HEK293T (cell line): Measurements from ENCODE around the gene SH3GLB2.

Source experiments
- ARNT ChIP-seq: fragments of 450-650 bp; IDR thresholded peaks from 2 replicates; pipeline ENCODE4 v1.6.1; 2017; ENCODE audit warnings: mild to moderate bottlenecking
- BHLHE40 ChIP-seq: fragments of 450-650 bp; IDR thresholded peaks from 2 replicates; pipeline ENCODE4 v1.6.1; 2016; ENCODE audit warnings: mild to moderate bottlenecking, moderate library complexity, borderline replicate concordance
- CTBP1 ChIP-seq: fragments of 450-650 bp; IDR thresholded peaks from 2 replicates; pipeline ENCODE4 v1.6.1; 2016; ENCODE audit warnings: borderline replicate concordance
- FOXA1 ChIP-seq: fragments of 450-650 bp; IDR thresholded peaks from 2 replicates; pipeline ENCODE4 v1.6.1; 2016; ENCODE audit warnings: mild to moderate bottlenecking
- FOXK2 ChIP-seq: fragments of 450-650 bp; IDR thresholded peaks from 2 replicates; pipeline ENCODE4 v1.6.1; 2016; ENCODE audit warnings: mild to moderate bottlenecking
- FOXM1 ChIP-seq: fragments of 450-650 bp; IDR thresholded peaks from 2 replicates; pipeline ENCODE4 v1.6.1; 2017; ENCODE audit warnings: mild to moderate bottlenecking, borderline replicate concordance
- SP1 ChIP-seq: fragments of 450-650 bp; IDR thresholded peaks from 2 replicates; pipeline ENCODE4 v1.6.1; 2017
- SUZ12 ChIP-seq: fragments of 450-650 bp; IDR thresholded peaks from 2 replicates; pipeline ENCODE4 v1.6.1; 2016; ENCODE audit warnings: mild to moderate bottlenecking

DNA sequence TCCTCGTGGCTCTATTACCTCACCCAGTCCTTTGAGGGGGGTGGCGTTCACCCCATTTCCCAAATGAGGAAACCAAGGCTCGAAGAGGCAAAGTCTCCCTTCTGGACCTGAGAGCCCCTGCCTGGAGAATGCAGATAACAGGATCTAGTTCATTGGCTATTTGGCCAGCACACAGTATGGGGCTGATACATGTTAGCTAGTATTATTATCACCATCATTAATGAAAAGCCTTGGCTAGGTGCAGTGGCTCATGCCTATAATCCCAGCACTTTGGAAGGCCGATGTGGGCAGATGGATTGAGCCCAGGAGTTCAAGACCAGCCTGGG is 4.3 kb downstream of the SH3GLB2 start:
- TF ChIP-seq FOXK2 (no peak), BHLHE40 (no peak), FOXM1 (no peak), ARNT (no peak), SUZ12 (no peak), FOXA1 (no peak), SP1 (no peak), CTBP1 (no peak)
